BJ (cell line): Measurements from ENCODE around the gene ARHGAP35. TPM values are rescaled to one million over a fixed set of nuclear protein-coding genes. Genes with fewer than 3 reads are reported as not detected.

Source experiments
- CTCF ChIA-PET: fragments of 350-600 bp; formaldehyde crosslinking; extraction: SDS; loops from one replicate; lab custom pipeline; 2021; ENCODE audit warnings: antibody characterized with exemption, inconsistent platforms; lab: Yijun Ruan, JAX
- POLR2A ChIA-PET: fragments of 300-600 bp; sonication (Branson Sonifier 250); formaldehyde crosslinking; extraction: SDS; loops from one replicate; lab custom pipeline; 2021; ENCODE audit warnings: antibody characterized with exemption; lab: Charles Lee
- DNase-seq: peaks from one replicate; pipeline ENCODE4 v3.0.0-alpha.2; 2011; ENCODE audit warnings: low read depth
- H3K27me3 ChIP-seq: 2 replicates; pipeline ENCODE4 v1.6.0; 2011; ENCODE audit warnings: low read length; ENCODE audit not compliant: control insufficient read depth, insufficient read depth
- H3K36me3 ChIP-seq: 2 replicates; pipeline ENCODE4 v1.5.1; 2011; ENCODE audit warnings: low read length; ENCODE audit not compliant: control insufficient read depth, insufficient read depth
- H3K4me3 ChIP-seq: 2 replicates; pipeline ENCODE4 v1.5.1; 2011; ENCODE audit warnings: low read depth, mild to moderate bottlenecking, control low read depth, low read length
- polyA plus RNA-seq: library from polyadenylated mRNA; depleted of rRNA; stranded (reverse); fragments of >200 nt; gene quantifications from 2 replicates; pipeline ENCODE4 v1.2.3, GENCODE V29; 2011; rRNA removed
- TF ChIP-seq, protein P1 (sequence below): IDR thresholded peaks from 2 replicates; pipeline ENCODE4 v1.5.1; 2011; ENCODE audit warnings: low read depth, mild to moderate bottlenecking, control low read depth, inconsistent platforms, low read length, moderate library complexity; ENCODE audit not compliant: insufficient read depth

ARHGAP35 gene
- polyA plus RNA-seq, 1 experiment: 36.8 TPM

DNA sequence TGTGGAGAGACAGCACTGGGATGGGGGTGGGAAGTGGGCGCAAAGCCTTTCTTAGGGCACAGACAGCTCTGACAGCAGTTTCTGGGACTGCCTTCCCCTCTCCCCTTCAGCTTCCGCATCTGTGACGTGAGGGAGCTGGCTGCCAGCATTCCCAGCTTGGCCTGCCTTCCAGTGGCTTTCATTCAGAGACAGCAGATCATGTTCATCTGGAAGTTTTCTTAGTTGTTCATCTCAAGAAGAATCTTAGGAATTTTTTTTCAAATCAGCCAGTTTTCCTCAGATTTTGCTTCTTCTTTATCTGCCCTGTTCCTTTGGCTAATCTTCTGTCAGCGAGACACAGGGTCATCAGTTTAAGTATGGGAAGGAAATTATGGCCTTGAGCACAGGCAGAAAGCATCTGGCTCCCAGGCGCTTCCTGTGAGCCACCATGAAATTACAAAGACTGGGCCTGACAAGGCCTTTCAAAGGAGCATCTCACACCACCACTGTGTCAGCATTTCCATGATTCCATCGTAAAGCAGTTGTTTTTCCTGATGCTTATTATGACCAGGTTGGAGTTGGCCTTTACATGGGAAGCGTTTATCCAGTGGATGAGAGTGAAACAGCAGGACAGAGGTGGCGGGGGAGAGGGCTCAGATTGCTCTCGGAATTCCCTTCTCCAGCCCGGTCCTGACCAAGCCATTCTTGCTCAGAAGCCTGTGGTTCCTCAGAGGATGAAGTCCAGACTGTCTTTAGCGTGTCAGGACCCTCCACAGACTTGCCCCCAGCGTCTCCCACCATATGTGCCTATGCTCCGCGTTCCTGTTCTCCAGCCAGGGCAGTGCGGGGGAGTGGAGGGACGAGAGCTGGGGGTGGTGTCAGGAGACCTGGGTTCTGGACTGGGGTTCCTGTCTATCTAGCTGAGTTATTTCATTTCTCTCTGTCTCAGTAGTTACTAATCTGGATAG is 43.6 kb downstream of the ARHGAP35 start:
- no peak overlapping the region for H3K4me3 ChIP-seq
- H3K27me3 ChIP-seq: no peaks in the 10 kb centered on the region
- DNase-seq: peak; percentile 82
- ChIA-PET POLR2A (no interaction called here), CTCF (interaction anchor here (0.6 to 1.7 kb wide), 9 partner anchors 10 to 143 kb away, joined by 3 to 5 read pairs (median 3); no protein-coding TSS in a partner anchor)
- TF ChIP-seq, protein P1, sequence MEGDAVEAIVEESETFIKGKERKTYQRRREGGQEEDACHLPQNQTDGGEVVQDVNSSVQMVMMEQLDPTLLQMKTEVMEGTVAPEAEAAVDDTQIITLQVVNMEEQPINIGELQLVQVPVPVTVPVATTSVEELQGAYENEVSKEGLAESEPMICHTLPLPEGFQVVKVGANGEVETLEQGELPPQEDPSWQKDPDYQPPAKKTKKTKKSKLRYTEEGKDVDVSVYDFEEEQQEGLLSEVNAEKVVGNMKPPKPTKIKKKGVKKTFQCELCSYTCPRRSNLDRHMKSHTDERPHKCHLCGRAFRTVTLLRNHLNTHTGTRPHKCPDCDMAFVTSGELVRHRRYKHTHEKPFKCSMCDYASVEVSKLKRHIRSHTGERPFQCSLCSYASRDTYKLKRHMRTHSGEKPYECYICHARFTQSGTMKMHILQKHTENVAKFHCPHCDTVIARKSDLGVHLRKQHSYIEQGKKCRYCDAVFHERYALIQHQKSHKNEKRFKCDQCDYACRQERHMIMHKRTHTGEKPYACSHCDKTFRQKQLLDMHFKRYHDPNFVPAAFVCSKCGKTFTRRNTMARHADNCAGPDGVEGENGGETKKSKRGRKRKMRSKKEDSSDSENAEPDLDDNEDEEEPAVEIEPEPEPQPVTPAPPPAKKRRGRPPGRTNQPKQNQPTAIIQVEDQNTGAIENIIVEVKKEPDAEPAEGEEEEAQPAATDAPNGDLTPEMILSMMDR: no peak
- H3K36me3 ChIP-seq: no peaks in the 10 kb centered on the region

DNA sequence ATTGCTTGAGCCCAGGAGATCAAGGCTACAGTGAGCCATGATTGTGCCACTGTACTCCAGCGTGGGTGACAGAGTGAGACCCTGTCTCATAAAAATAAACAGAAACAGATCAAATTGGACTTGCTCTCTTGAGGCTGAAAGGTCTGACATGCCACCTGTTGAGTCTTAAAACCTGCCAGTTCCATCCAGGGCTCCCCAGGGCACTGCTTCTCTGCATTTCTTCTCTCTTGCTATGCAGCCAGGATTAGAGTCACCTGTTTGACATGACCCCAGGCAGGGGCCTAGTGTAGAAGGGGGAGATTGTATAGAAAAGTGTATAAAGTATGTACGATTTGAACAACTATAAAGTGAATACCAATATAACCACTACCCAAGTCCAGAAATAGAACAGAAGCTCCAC is 45.4 kb downstream of the ARHGAP35 start:
- no peak for DNase-seq
- TF ChIP-seq, protein P1: no peak
- Histone ChIP-seq H3K4me3 (no peak overlapping the region), H3K27me3 (no peaks in the 10 kb centered on the region), H3K36me3 (no peaks in the 10 kb centered on the region)
- ChIA-PET POLR2A (interaction anchor here (0.6 kb wide), 1 partner anchor 24 kb away, joined by 10 read pairs; no protein-coding TSS in a partner anchor), CTCF (interaction anchor here (0.7 kb wide), 1 partner anchor 16 kb away, joined by 3 read pairs; no protein-coding TSS in a partner anchor)

GRCh38 chr19:46907880-46908279 is 47.1 kb downstream of the ARHGAP35 start:
- CTCF ChIA-PET: interaction anchor here (0.8 to 1.7 kb wide), 2 partner anchors 52 to 83 kb away, joined by 4 to 6 read pairs; no protein-coding TSS in a partner anchor
- no peak overlapping the region for H3K4me3 ChIP-seq
- TF ChIP-seq, protein P1: no peak
- DNase-seq: no peak
- no peaks in the 10 kb centered on the region for H3K27me3 ChIP-seq
- H3K36me3 ChIP-seq: no peaks in the 10 kb centered on the region
- POLR2A ChIA-PET: no interaction called here

GRCh38 chr19:46909356-46909755 is 48.6 kb downstream of the ARHGAP35 start:
- Histone ChIP-seq H3K27me3 (no peaks in the 10 kb centered on the region), H3K36me3 (no peaks in the 10 kb centered on the region), H3K4me3 (no peak overlapping the region)
- POLR2A ChIA-PET: no interaction called here
- CTCF ChIA-PET: interaction anchor here (0.6 to 1.4 kb wide), 4 partner anchors 11 to 209 kb away, joined by 3 to 4 read pairs (median 4); no protein-coding TSS in a partner anchor
- DNase-seq: no peak
- TF ChIP-seq, protein P1: no peak

Other genes starting within 250 kb of the ARHGAP35 start
- gene PTGIR, start 235.9 kb upstream of the ARHGAP35 start, polyA plus RNA-seq: 16.9 and 27.8 TPM in 2 replicates
- gene GNG8, start 224.8 kb upstream of the ARHGAP35 start, polyA plus RNA-seq: not detected in 2 replicates
- 6.2 and 7.1 TPM in 2 replicates for gene DACT3, start 199.8 kb upstream of the ARHGAP35 start, polyA plus RNA-seq
- 11.4 and 19.4 TPM in 2 replicates for gene PRKD2, start 143.9 kb upstream of the ARHGAP35 start, polyA plus RNA-seq
- gene FKRP, start 114.9 kb upstream of the ARHGAP35 start, polyA plus RNA-seq: 12.6 and 15.1 TPM in 2 replicates
- 40.5 and 78.6 TPM in 2 replicates for gene STRN4, start 114.5 kb upstream of the ARHGAP35 start, polyA plus RNA-seq
- gene SLC1A5, start 72.4 kb upstream of the ARHGAP35 start, polyA plus RNA-seq: 409 and 506 TPM in 2 replicates
- gene AP2S1, start 10.2 kb upstream of the ARHGAP35 start, polyA plus RNA-seq: 181 and 244 TPM in 2 replicates
- 2.6 and 4.6 TPM in 2 replicates for gene NPAS1, start 158.8 kb downstream of the ARHGAP35 start, polyA plus RNA-seq
- gene TMEM160, start 187.6 kb downstream of the ARHGAP35 start, polyA plus RNA-seq: 11.8 and 11.9 TPM in 2 replicates